AG09309 (cell line): ENCODE results near the gene TNFAIP8.

Source experiments
- DNase-seq: peaks from one replicate; pipeline ENCODE4 v3.0.0-alpha.2; 2010; ENCODE audit warnings: low read depth
- H3K4me3 ChIP-seq: 2 replicates; pipeline ENCODE4 v1.5.1; 2011; ENCODE audit warnings: mild to moderate bottlenecking, low read depth, low read length, moderate library complexity; ENCODE audit not compliant: control insufficient read depth
- CTCF ChIP-seq: IDR thresholded peaks from 2 replicates; pipeline ENCODE4 v1.5.1; 2011; ENCODE audit warnings: mild to moderate bottlenecking, low read depth, low read length, inconsistent platforms; ENCODE audit not compliant: insufficient read depth, control insufficient read depth; ENCODE audit errors: missing control alignments

Gene TNFAIP8

DNA sequence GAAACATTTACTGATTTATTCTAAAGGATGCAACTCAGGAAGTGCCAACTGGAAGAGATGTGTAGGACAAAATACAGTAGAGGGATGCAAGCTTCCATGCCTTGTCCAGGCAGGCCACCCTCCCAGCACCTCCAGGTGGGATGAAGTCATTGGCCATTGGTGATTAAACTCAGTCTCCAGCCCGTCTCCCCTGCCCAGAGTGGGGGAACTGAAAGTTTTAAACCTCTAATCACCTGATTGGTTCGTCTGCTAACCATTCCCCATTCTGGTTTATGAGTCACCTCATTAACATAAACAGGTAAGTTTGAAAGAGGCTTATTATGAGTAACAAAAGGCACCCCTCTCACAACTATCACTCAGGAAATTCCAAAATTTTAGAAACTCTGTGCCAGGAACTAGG lies 8.1 kb downstream of the TNFAIP8 start:
- TF ChIP-seq CTCF, result no peak
- no peak for DNase-seq
- no peak overlapping the region for H3K4me3 ChIP-seq

- no peak for TF ChIP-seq CTCF
- no peak overlapping the region for H3K4me3 ChIP-seq
Measured at GRCh38 chr5:119365847-119366539, 10.2 kb downstream of the TNFAIP8 start.

GRCh38 chr5:119366540-119366881 lies 10.7 kb downstream of the TNFAIP8 start:
- H3K4me3 ChIP-seq, result no peak overlapping the region
- no peak for DNase-seq
- no peak for TF ChIP-seq CTCF

More at GRCh38 chr5:119365847-119366539, 10.2 kb downstream of the TNFAIP8 start:
- DNase-seq, result no peak

GRCh38 chr5:119367502-119368237 lies 11.9 kb downstream of the TNFAIP8 start:
- no peak overlapping the region for H3K4me3 ChIP-seq
- TF ChIP-seq CTCF, result no peak
- DNase-seq, result no peak

- no peak for TF ChIP-seq CTCF
- no peak for DNase-seq
- no peak overlapping the region for H3K4me3 ChIP-seq
Measured at GRCh38 chr5:119368238-119368630, 12.4 kb downstream of the TNFAIP8 start.

- no peak overlapping the region for H3K4me3 ChIP-seq
- no peak for TF ChIP-seq CTCF
- no peak for DNase-seq
Measured at GRCh38 chr5:119370486-119370885, 14.7 kb downstream of the TNFAIP8 start.
